H1 (cell line): ENCODE measurements around the gene NEGR1. TPM values are rescaled to one million over a fixed set of nuclear protein-coding genes. Genes with fewer than 3 reads are reported as not detected.

Experiments used
- CTCF ChIA-PET: fragments of 300-600 bp; sonication (Branson Sonifier 250); formaldehyde crosslinking; loops from one replicate; lab custom pipeline; 2021; ENCODE audit not compliant: partially characterized antibody; lab: Charles Lee
- POLR2A ChIA-PET: fragments of 300-600 bp; sonication (Branson Sonifier 250); formaldehyde crosslinking; loops from one replicate; lab custom pipeline; 2021; ENCODE audit warnings: inconsistent platforms; ENCODE audit not compliant: partially characterized antibody; lab: Charles Lee
- DNase-seq, 2 experiments: peaks; one replicate each; pipeline versions ENCODE4 v3.0.0 to v3.0.0-alpha.2; 2010 to 2022; ENCODE audit warnings: low spot score in 2 of 2, low read depth in 1 of 2, mixed read lengths in 1 of 2
- FAIRE-seq: peaks from 2 replicates; lab custom pipeline; 2011; peaks lifted over from hg19 to GRCh38; lab: Jason Lieb, UNC
- H2AFZ ChIP-seq: 2 replicates; pipeline ENCODE4 v1.8.1; 2012; ENCODE audit warnings: low read length, inconsistent platforms
- H2AK5ac ChIP-seq: 2 replicates; pipeline ENCODE4 v1.6.1; 2013; ENCODE audit warnings: low read depth, low read length
- H2BK120ac ChIP-seq: replicated peaks from 2 replicates; pipeline ENCODE3; 2013; ENCODE audit warnings: low read depth, low read length, inconsistent platforms
- H2BK12ac ChIP-seq: 2 replicates; pipeline ENCODE4 v1.6.1; 2013; ENCODE audit warnings: low read depth, low read length
- H2BK15ac ChIP-seq: 2 replicates; pipeline ENCODE4 v1.6.1; 2013; ENCODE audit warnings: low read length
- H2BK20ac ChIP-seq: 2 replicates; pipeline ENCODE4 v1.6.1; 2013; ENCODE audit warnings: low read length
- H2BK5ac ChIP-seq: 2 replicates; pipeline ENCODE4 v1.6.1; 2013; ENCODE audit warnings: low read depth, low read length
- H3K14ac ChIP-seq: 2 replicates; pipeline ENCODE4 v1.6.1; 2013; ENCODE audit warnings: inconsistent platforms; ENCODE audit not compliant: insufficient read length
- H3K18ac ChIP-seq: 2 replicates; pipeline ENCODE4 v1.6.1; 2013; ENCODE audit warnings: low read length; ENCODE audit errors: extremely low read depth
- H3K23ac ChIP-seq: 2 replicates; pipeline ENCODE4 v1.6.1; 2013; ENCODE audit warnings: inconsistent platforms; ENCODE audit not compliant: insufficient read length
- H3K23me2 ChIP-seq: 2 replicates; pipeline ENCODE4 v1.6.1; 2013; ENCODE audit warnings: low read depth, low read length
- H3K27ac ChIP-seq: 2 replicates; pipeline ENCODE4 v1.6.1; 2011; ENCODE audit warnings: low read depth, low read length, inconsistent platforms
- H3K27me3 ChIP-seq, 4 experiments: replicated peaks in 1 of 4; 1 replicate in 1 of 4; 2 replicates in 3 of 4; pipeline versions ENCODE4 v1.6.1 to v1.8.1; 2011 to 2013; ENCODE audit warnings: low read length in 3 of 4, mild to moderate bottlenecking in 3 of 4, inconsistent platforms in 2 of 4, mixed read lengths in 2 of 4, moderate library complexity in 1 of 4; ENCODE audit not compliant: control insufficient read depth in 3 of 4, insufficient read depth in 3 of 4; ENCODE audit errors: extremely low read depth in 1 of 4
- H3K36me3 ChIP-seq, 4 experiments: 2 replicates each; pipeline versions ENCODE4 v1.6.1 to v1.8.1; 2011 to 2013; ENCODE audit warnings: mild to moderate bottlenecking in 4 of 4, low read length in 3 of 4, moderate library complexity in 2 of 4, control low read depth in 1 of 4, inconsistent platforms in 1 of 4; ENCODE audit not compliant: insufficient read depth in 4 of 4, control insufficient read depth in 2 of 4
- H3K4ac ChIP-seq: replicated peaks from 2 replicates; pipeline ENCODE3; 2013; ENCODE audit warnings: low read length, low read depth, mixed read lengths, inconsistent platforms; ENCODE audit not compliant: insufficient read length
- H3K4me1 ChIP-seq, 4 experiments: replicated peaks in 1 of 4; 1 replicate in 1 of 4; 2 replicates in 3 of 4; pipeline versions ENCODE4 v1.6.1 to v1.8.1; 2011 to 2013; ENCODE audit warnings: low read length in 3 of 4, inconsistent platforms in 2 of 4, mixed read lengths in 1 of 4; ENCODE audit not compliant: insufficient read depth in 4 of 4, control insufficient read depth in 3 of 4
- H3K4me2 ChIP-seq, 2 experiments: 2 replicates each; pipeline versions ENCODE4 v1.6.1 to v1.8.1; 2011 to 2013; ENCODE audit warnings: low read depth in 2 of 2, low read length in 2 of 2, control low read depth in 1 of 2, inconsistent platforms in 1 of 2, mild to moderate bottlenecking in 1 of 2; ENCODE audit not compliant: insufficient read depth in 1 of 2
- H3K4me3 ChIP-seq, 4 experiments: fragments of 200-600, 300-600 bp in 1 of 4; sonication (generic), shearing (Covaris generic), sonication (Bioruptor Twin) in 1 of 4; 2 replicates each; pipeline versions ENCODE4 v1.5.1 to v1.8.1; 2011 to 2016; ENCODE audit warnings: low read length in 4 of 4, low read depth in 3 of 4, control low read depth in 2 of 4, inconsistent platforms in 2 of 4, mild to moderate bottlenecking in 2 of 4, mixed read lengths in 1 of 4, moderate library complexity in 1 of 4; ENCODE audit not compliant: insufficient read depth in 2 of 4; ENCODE audit errors: extremely low read depth in 1 of 4
- H3K56ac ChIP-seq: replicated peaks from 2 replicates; pipeline ENCODE3; 2013; ENCODE audit warnings: low read depth, mild to moderate bottlenecking, mixed read lengths, low read length, inconsistent platforms; ENCODE audit not compliant: insufficient read length
- H3K79me1 ChIP-seq: 2 replicates; pipeline ENCODE4 v1.6.1; 2013; ENCODE audit warnings: low read depth, low read length, control low read depth
- H3K79me2 ChIP-seq, 2 experiments: 2 replicates each; pipeline versions ENCODE4 v1.6.1 to v1.8.1; 2012 to 2013; ENCODE audit warnings: low read length in 2 of 2, mild to moderate bottlenecking in 2 of 2, inconsistent platforms in 1 of 2; ENCODE audit not compliant: insufficient read depth in 2 of 2, control insufficient read depth in 1 of 2
- H3K9ac ChIP-seq, 4 experiments: replicated peaks in 1 of 4; 1 replicate in 1 of 4; 2 replicates in 3 of 4; pipeline versions ENCODE4 v1.6.1 to v1.8.1; 2011 to 2013; ENCODE audit warnings: low read depth in 3 of 4, low read length in 3 of 4, control low read depth in 2 of 4, mild to moderate bottlenecking in 2 of 4, moderate library complexity in 2 of 4, inconsistent platforms in 1 of 4; ENCODE audit errors: extremely low read depth in 1 of 4
- H3K9me3 ChIP-seq, 2 experiments: 2 replicates each; pipeline versions ENCODE4 v1.6.1 to v1.8.1; 2012 to 2013; ENCODE audit warnings: mild to moderate bottlenecking in 2 of 2, moderate library complexity in 2 of 2, control low read depth in 1 of 2, inconsistent platforms in 1 of 2, low read depth in 1 of 2, low read length in 1 of 2, mixed read lengths in 1 of 2; ENCODE audit not compliant: insufficient read depth in 2 of 2
- H4K20me1 ChIP-seq, 2 experiments: replicated peaks in 1 of 2; 2 replicates each; pipeline versions ENCODE3 to v1.8.1; 2011 to 2013; ENCODE audit warnings: inconsistent platforms in 2 of 2, low read length in 2 of 2, mild to moderate bottlenecking in 1 of 2; ENCODE audit not compliant: insufficient read depth in 2 of 2, control insufficient read depth in 1 of 2
- H4K5ac ChIP-seq: 2 replicates; pipeline ENCODE4 v1.6.1; 2013; ENCODE audit warnings: low read length, low read depth, mixed read lengths, inconsistent platforms; ENCODE audit not compliant: insufficient read length
- H4K8ac ChIP-seq: 2 replicates; pipeline ENCODE4 v1.8.0; 2013; ENCODE audit warnings: mild to moderate bottlenecking, moderate library complexity, low read length, inconsistent platforms; ENCODE audit not compliant: insufficient read depth; ENCODE audit errors: extremely low read depth
- H4K91ac ChIP-seq: replicated peaks from 2 replicates; pipeline ENCODE3; 2013; ENCODE audit warnings: low read length, mixed read lengths, inconsistent platforms; ENCODE audit not compliant: insufficient read length
- CTCF ChIP-seq, 3 experiments: IDR thresholded peaks; 1 replicate in 2 of 3; 2 replicates in 1 of 3; pipeline versions ENCODE4 v1.5.1 to v1.6.1; 2011; ENCODE audit warnings: low read length in 3 of 3, mild to moderate bottlenecking in 3 of 3, inconsistent platforms in 2 of 3, low read depth in 1 of 3, moderate library complexity in 1 of 3; ENCODE audit not compliant: insufficient read depth in 1 of 3; ENCODE audit errors: control extremely low read depth in 1 of 3
- HDAC6 ChIP-seq: IDR thresholded peaks from one replicate; pipeline ENCODE4 v1.7.1; 2012; ENCODE audit warnings: low read depth, mild to moderate bottlenecking, inconsistent platforms, low read length, moderate library complexity
- JUND ChIP-seq: IDR thresholded peaks from 2 replicates; pipeline ENCODE4 v1.6.1; 2011; ENCODE audit warnings: mild to moderate bottlenecking, improper control_type of control experiment, low read length
- SIN3A ChIP-seq, 2 experiments: IDR thresholded peaks in 1 of 2; conservative IDR thresholded peaks in 1 of 2; 2 replicates each; pipeline ENCODE4 v1.6.1; 2011 to 2012; ENCODE audit warnings: low read length in 2 of 2, improper control_type of control experiment in 1 of 2, low read depth in 1 of 2, mild to moderate bottlenecking in 1 of 2
- SP2 ChIP-seq: IDR thresholded peaks from 2 replicates; pipeline ENCODE4 v1.6.1; 2012; ENCODE audit warnings: mild to moderate bottlenecking, low read length, inconsistent platforms
- WGBS, 2 experiments: shearing (Covaris generic) in 1 of 2; methylation state at CpG; one replicate each; pipeline versions ENCODE4 v1.1.6 to v1.1.7; 2013 to 2015; ENCODE audit warnings: low lambda C conversion rate in 2 of 2, mixed read lengths in 2 of 2, inconsistent platforms in 1 of 2, low coverage in 1 of 2, missing lambda C conversion rate in 1 of 2; ENCODE audit not compliant: insufficient replicate concordance in 2 of 2, insufficient coverage in 1 of 2, insufficient read length in 1 of 2; ENCODE audit errors: extremely low coverage in 1 of 2, missing lambda C conversion rate in 1 of 2; 5-methylcytosine and 5-hydroxymethylcytosine counted together
- polyA plus RNA-seq, 7 experiments: library from polyadenylated mRNA; depleted of rRNA in 3 of 7; stranded (reverse) in 5 of 7; unstranded in 2 of 7; fragments of >200 nt in 5 of 7; fragments of 200-250 nt in 2 of 7; gene quantifications; 1 replicate in 5 of 7; 2 replicates in 1 of 7; 4 replicates in 1 of 7; pipeline versions ENCODE4 v1.2.1 to v1.2.3, GENCODE V29; 2011 to 2013; ENCODE audit warnings: missing spikeins in 2 of 7, mixed read lengths in 2 of 7
- total RNA-seq: library from RNA; stranded (reverse); fragmentation: NEBNext Ultra II Directional; extraction: Animal tissue kit (Norgen Biotek cat#: 25700); gene quantifications from 2 replicates; pipeline ENCODE4 v1.2.1, GENCODE V29; 2021

NEGR1 gene
- total and polyA plus RNA-seq, 2 of the 8 experiments (the other 6 are each of a cell fraction or from before 2014, with no cell fraction given) = 0.71 to 1.3 TPM

GRCh38 chr1:71638081-71638766 lies 644.1 kb downstream of the NEGR1 start:
- Histone ChIP-seq H3K23me2 (no peaks in the 10 kb centered on the region), H3K4me2 (no peak overlapping the region), H3K27me3 (no peaks in the 10 kb centered on the region), H3K4me1 (no peaks in the 10 kb centered on the region), H3K27ac (no peak overlapping the region), H2BK5ac (no peak overlapping the region), H2BK12ac (no peak overlapping the region), H3K79me1 (no peaks in the 10 kb centered on the region), H2BK15ac (no peak overlapping the region), H3K79me2 (no peaks in the 10 kb centered on the region), H3K56ac (no peak overlapping the region), H4K8ac (no peak overlapping the region), H4K91ac (no peak overlapping the region), H3K14ac (no peak overlapping the region), H3K9ac (no peak overlapping the region), H3K23ac (no peak overlapping the region), H4K5ac (no peak overlapping the region), H3K36me3 (no peaks in the 10 kb centered on the region), H3K4ac (no peak overlapping the region), H2BK120ac (no peak overlapping the region), H2BK20ac (no peak overlapping the region), H2AFZ (no peak overlapping the region), H2AK5ac (no peak overlapping the region), H3K4me3 (no peak overlapping the region), H4K20me1 (no peaks in the 10 kb centered on the region), H3K18ac (no peak overlapping the region), H3K9me3 (no peaks in the 10 kb centered on the region)
- DNase-seq (no peak), FAIRE-seq (no peak)
- ChIA-PET POLR2A (no interaction called here), CTCF (interaction anchor here (0.7 kb wide), 1 partner anchor 652 kb away, joined by 3 read pairs; no protein-coding TSS in a partner anchor)
- WGBS, 2 experiments = 75% methylated on average over 4 of the region's 4 CpGs; no CpG with 5 or more reads in 1 of the 2 experiments
- TF ChIP-seq SIN3A (conservative IDR thresholded peaks at IDR 0.05 in 1 of 2, IDR thresholded peaks at IDR 0.05 in 1 of 2; ENCODE audit: low read depth in 1 of 2, low read length in 2 of 2) (no peak), SP2 (no peak), JUND (no peak), HDAC6 (no peak), CTCF (IDR thresholded peaks at IDR 0.05; ENCODE audit: control extremely low read depth in 1 of 3, insufficient read depth in 1 of 3, low read depth in 1 of 3, low read length in 3 of 3) (no peak)
